T-cell (primary cell): ENCODE results near the gene DLGAP1. TPM values are rescaled to one million over a fixed set of nuclear protein-coding genes. Genes with fewer than 3 reads are reported as not detected.

Experiments used
- ATAC-seq, 4 experiments: fragments of 200-7000 bp in 3 of 4; fragments of 150-1000 bp in 1 of 4; cut with Tn5 transposase; replicated peaks in 1 of 4; 1 replicate in 3 of 4; 2 replicates in 1 of 4; pipeline ENCODE4 v1.10.0; 2021; ENCODE audit warnings: moderate library complexity in 3 of 4, mild to moderate bottlenecking in 2 of 4, moderate number of reproducible peaks in 1 of 4
- CTCF ChIA-PET, 2 donors: fragments of 300-600 bp; sonication (Branson Sonifier 250); formaldehyde crosslinking; loops; one replicate each; lab custom pipeline; 2022; ENCODE audit warnings: antibody characterized with exemption in 2 of 2; lab: Charles Lee
- POLR2A ChIA-PET, 2 donors: fragments of 300-600 bp; sonication (Branson Sonifier 250); formaldehyde crosslinking; loops; one replicate each; lab custom pipeline; 2022; ENCODE audit warnings: antibody characterized with exemption in 2 of 2; lab: Charles Lee
- DNase-seq, 35 experiments: peaks; one replicate each; pipeline versions ENCODE4 v3.0.0 to v3.0.0-alpha.2; 2013 to 2023
- H3K27ac ChIP-seq: one replicate; pipeline ENCODE4 v1.5.1; 2013; ENCODE audit warnings: low read length
- H3K27me3 ChIP-seq, 2 experiments: replicated peaks in 1 of 2; 1 replicate in 1 of 2; 2 replicates in 1 of 2; pipeline versions ENCODE4 v1.6.1 to v1.7.0; 2013; ENCODE audit warnings: low read length in 1 of 2, mixed read lengths in 1 of 2; ENCODE audit not compliant: control insufficient read depth in 2 of 2, insufficient read depth in 2 of 2; ENCODE audit errors: extremely low read depth in 1 of 2
- H3K36me3 ChIP-seq, 2 donors: 1 replicate in 1 of 2; 2 replicates in 1 of 2; pipeline versions ENCODE4 v1.6.1 to v1.7.0; 2013; ENCODE audit warnings: low read length in 1 of 2; ENCODE audit not compliant: control insufficient read depth in 2 of 2, insufficient read depth in 1 of 2; ENCODE audit errors: extremely low read depth in 1 of 2
- H3K4me1 ChIP-seq, 2 experiments: 1 replicate in 1 of 2; 2 replicates in 1 of 2; pipeline versions ENCODE4 v1.6.1 to v1.7.0; 2013; ENCODE audit warnings: low read length in 2 of 2, mixed read lengths in 1 of 2; ENCODE audit not compliant: insufficient read depth in 2 of 2, control insufficient read depth in 1 of 2; ENCODE audit errors: extremely low read depth in 1 of 2
- H3K4me3 ChIP-seq, 2 donors: 1 replicate in 1 of 2; 2 replicates in 1 of 2; pipeline versions ENCODE4 v1.5.1 to v1.7.0; 2013; ENCODE audit warnings: mild to moderate bottlenecking in 2 of 2, low read length in 1 of 2, moderate library complexity in 1 of 2; ENCODE audit not compliant: control insufficient read depth in 1 of 2; ENCODE audit errors: extremely low read depth in 1 of 2
- H3K9me3 ChIP-seq: 2 replicates; pipeline ENCODE4 v1.7.0; 2013
- H3K27ac Mint-ChIP-seq, 2 donors: one replicate each; pipeline ENCODE4 v1.8.0; 2020 to 2021; ENCODE audit warnings: mild to moderate bottlenecking in 2 of 2, mixed read lengths in 2 of 2
- H3K27me3 Mint-ChIP-seq, 2 donors: one replicate each; pipeline ENCODE4 v1.8.0; 2021 to 2022; ENCODE audit warnings: mixed read lengths in 2 of 2
- H3K36me3 Mint-ChIP-seq: one replicate; pipeline ENCODE4 v1.8.0; 2021; ENCODE audit warnings: mixed read lengths
- H3K4me1 Mint-ChIP-seq, 3 donors: one replicate each; pipeline ENCODE4 v1.8.0; 2020 to 2022; ENCODE audit warnings: mixed read lengths in 3 of 3, mild to moderate bottlenecking in 1 of 3
- H3K4me3 Mint-ChIP-seq, 3 donors: one replicate each; pipeline ENCODE4 v1.8.0; 2020 to 2022; ENCODE audit warnings: mild to moderate bottlenecking in 3 of 3, mixed read lengths in 3 of 3, moderate library complexity in 3 of 3
- H3K9me3 Mint-ChIP-seq, 3 donors: one replicate each; pipeline ENCODE4 v1.8.0; 2020 to 2022; ENCODE audit warnings: mixed read lengths in 3 of 3
- WGBS: methylation state at CpG from one replicate; pipeline ENCODE4 v1.1.5; 2013; ENCODE audit warnings: missing lambda C conversion rate; ENCODE audit not compliant: insufficient coverage; 5-methylcytosine and 5-hydroxymethylcytosine counted together
- total RNA-seq, 35 experiments: library from RNA in 6 of 35; stranded (reverse) in 6 of 35; fragments of 120-200 nt in 1 of 35; gene quantifications; one replicate each; pipeline versions ENCODE4 v1.2.1 to v1.2.4 and lab custom pipeline; 2013 to 2026

The DLGAP1 gene
- total RNA-seq, 5 donors from 2014 or later (not counting 1 experiment from before 2014, with no cell fraction given): 0.25 to 1.8 (median 0.26) TPM

DNA sequence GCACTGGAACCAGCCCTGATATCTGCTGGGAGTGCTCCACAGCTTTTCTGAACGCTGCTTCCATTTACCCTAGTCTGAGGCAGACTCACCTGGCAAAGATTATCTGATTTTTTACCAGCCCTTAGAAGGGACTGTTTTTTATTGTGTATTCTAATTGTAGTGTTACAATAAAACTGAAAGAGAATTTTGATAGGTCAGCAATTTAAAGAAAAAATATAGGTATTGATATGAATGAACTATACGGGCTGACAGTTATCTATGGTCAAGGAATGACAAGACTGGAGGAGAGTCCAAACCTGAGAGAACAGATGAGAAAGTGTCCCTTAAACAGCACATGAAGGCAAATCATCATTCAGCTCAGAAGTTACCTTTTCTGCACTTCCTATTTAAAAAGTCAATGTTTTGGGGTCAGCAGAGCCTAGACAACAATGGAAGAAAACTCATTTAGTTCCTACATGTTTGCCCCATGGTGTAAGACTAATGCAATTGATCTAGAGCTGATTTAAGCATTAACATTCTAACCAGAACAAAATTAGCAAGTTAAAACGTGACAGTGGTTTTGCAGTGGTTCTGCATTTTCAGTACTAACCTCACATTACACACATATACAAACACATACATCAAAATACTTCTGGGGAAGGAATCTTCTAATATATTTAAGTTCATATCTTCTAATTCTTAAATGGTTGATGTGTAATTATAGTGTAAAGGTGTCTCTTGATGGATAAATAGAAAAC is 504.3 kb downstream of the DLGAP1 start:
- no peak overlapping the region for H3K27ac ChIP-seq
- no peaks in the 10 kb centered on the region for H3K4me1 Mint-ChIP-seq
- no peak overlapping the region for H3K4me3 ChIP-seq
- POLR2A ChIA-PET: no interaction called here
- 60% methylated on average over 1 of the region's 3 CpGs for WGBS
- CTCF ChIA-PET: no interaction called here
- H3K36me3 ChIP-seq: no peaks in the 10 kb centered on the region
- peaks cover 0 to 2% of the 10 kb centered on the region in 2 experiments for H3K27me3 ChIP-seq
- H3K9me3 ChIP-seq: no peaks in the 10 kb centered on the region
- no peaks in the 10 kb centered on the region for H3K36me3 Mint-ChIP-seq
- ATAC-seq (no peak), DNase-seq (no peak)
- H3K27me3 Mint-ChIP-seq: peaks cover 2 to 31% of the 10 kb centered on the region in 2 donors
- H3K4me1 ChIP-seq: no peaks in the 10 kb centered on the region
- no peak overlapping the region for H3K4me3 Mint-ChIP-seq
- H3K27ac Mint-ChIP-seq: no peak overlapping the region
- H3K9me3 Mint-ChIP-seq: peaks cover 0 to 4% (median 0%) of the 10 kb centered on the region in 3 donors

DNA sequence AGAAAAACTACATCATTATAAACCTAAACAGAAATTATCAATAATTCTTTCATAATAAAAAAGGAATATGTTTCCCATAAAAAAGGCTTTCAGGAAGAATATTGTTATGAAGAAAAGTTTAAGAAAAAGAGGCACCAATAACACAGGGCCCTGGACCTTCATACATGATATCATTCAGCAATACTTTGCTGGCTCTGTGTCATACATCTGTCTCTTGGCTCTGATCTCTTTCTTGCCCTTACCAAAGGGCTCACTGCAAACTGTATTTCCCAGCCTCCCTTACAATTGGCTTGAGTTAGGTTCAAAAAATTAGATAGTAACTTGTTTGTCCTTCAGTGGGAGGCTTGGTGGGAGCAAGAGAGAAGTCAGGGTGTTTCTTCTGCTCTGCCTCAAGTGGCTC is 506.1 kb downstream of the DLGAP1 start:
- H3K9me3 ChIP-seq: no peaks in the 10 kb centered on the region
- H3K27ac ChIP-seq: no peak overlapping the region
- CTCF ChIA-PET: no interaction called here
- H3K4me1 ChIP-seq: no peaks in the 10 kb centered on the region
- H3K36me3 Mint-ChIP-seq: no peaks in the 10 kb centered on the region
- H3K27me3 ChIP-seq: peaks cover 0 to 2% of the 10 kb centered on the region in 2 experiments
- no peak overlapping the region for H3K4me3 Mint-ChIP-seq
- H3K4me1 Mint-ChIP-seq: no peaks in the 10 kb centered on the region
- no peak overlapping the region for H3K27ac Mint-ChIP-seq
- ATAC-seq: no peak
- H3K36me3 ChIP-seq: no peaks in the 10 kb centered on the region
- no peak for DNase-seq
- peaks cover 0 to 26% of the 10 kb centered on the region in 2 donors for H3K27me3 Mint-ChIP-seq
- no peak overlapping the region for H3K4me3 ChIP-seq
- POLR2A ChIA-PET: no interaction called here
- no peaks in the 10 kb centered on the region for H3K9me3 Mint-ChIP-seq

- H3K4me1 Mint-ChIP-seq: no peaks in the 10 kb centered on the region
- ChIA-PET POLR2A (no interaction called here), CTCF (no interaction called here)
- H3K27me3 ChIP-seq: peaks cover 0 to 2% of the 10 kb centered on the region in 2 experiments
- H3K36me3 ChIP-seq: no peaks in the 10 kb centered on the region
- ATAC-seq (no peak), DNase-seq (no peak)
- no peak overlapping the region for H3K27ac Mint-ChIP-seq
- H3K36me3 Mint-ChIP-seq: no peaks in the 10 kb centered on the region
- H3K4me1 ChIP-seq: no peaks in the 10 kb centered on the region
- 40% methylated on average over 1 of the region's 3 CpGs for WGBS
- no peak overlapping the region for H3K4me3 Mint-ChIP-seq
- H3K27me3 Mint-ChIP-seq: peaks cover 0 to 21% of the 10 kb centered on the region in 2 donors
- no peaks in the 10 kb centered on the region for H3K9me3 ChIP-seq
- H3K27ac ChIP-seq: no peak overlapping the region
- H3K4me3 ChIP-seq: no peak overlapping the region
- H3K9me3 Mint-ChIP-seq: no peaks in the 10 kb centered on the region
Measured at GRCh38 chr18:3947383-3947782, 507.7 kb downstream of the DLGAP1 start.

DNA sequence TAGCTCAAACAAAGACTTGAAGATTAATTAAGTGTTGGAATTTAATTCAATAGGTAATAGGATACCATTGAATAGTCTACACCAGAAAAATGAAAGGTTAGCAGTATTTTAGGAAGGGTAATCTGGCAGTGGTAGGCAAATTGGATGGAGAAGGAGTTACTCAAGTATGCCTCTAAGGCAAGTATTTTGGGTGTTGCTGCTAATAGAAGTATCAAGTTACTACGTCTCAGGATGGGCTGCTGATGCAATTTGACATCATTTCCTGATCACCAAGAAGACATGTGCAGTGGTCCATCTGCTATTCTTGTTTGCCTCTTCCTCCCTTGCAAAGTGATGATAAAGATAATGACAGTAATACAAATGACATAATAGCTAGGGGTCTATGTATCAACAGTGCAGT is 519.8 kb downstream of the DLGAP1 start:
- Mint-ChIP-seq H3K36me3 (no peaks in the 10 kb centered on the region), H3K27ac (no peak overlapping the region), H3K9me3 (peaks cover 0 to 5% (median 0%) of the 10 kb centered on the region in 3 donors), H3K4me1 (no peaks in the 10 kb centered on the region), H3K27me3 (peaks cover 0 to 11% of the 10 kb centered on the region in 2 donors), H3K4me3 (no peak overlapping the region)
- DNase-seq: no peak
- ChIA-PET CTCF (interaction anchor here in 1 of 2 donors (0.5 kb wide), 1 partner anchor 1395 kb away, joined by 3 read pairs; no protein-coding TSS in a partner anchor), POLR2A (no interaction called here)
- WGBS: no CpG with 5 or more reads among the region's 1 CpG
- H3K4me3 ChIP-seq: no peak overlapping the region
- no peaks in the 10 kb centered on the region for H3K9me3 ChIP-seq
- ATAC-seq: no peak
- no peaks in the 10 kb centered on the region for H3K27me3 ChIP-seq
- no peaks in the 10 kb centered on the region for H3K36me3 ChIP-seq
- H3K27ac ChIP-seq: no peak overlapping the region
- no peaks in the 10 kb centered on the region for H3K4me1 ChIP-seq

- no peaks in the 10 kb centered on the region for H3K36me3 ChIP-seq
Measured at GRCh38 chr18:3932276-3932675, 522.8 kb downstream of the DLGAP1 start.

GRCh38 chr18:3931542-3932112 is 523.5 kb downstream of the DLGAP1 start:
- H3K9me3 Mint-ChIP-seq: no peaks in the 10 kb centered on the region
- no peak overlapping the region for H3K4me3 ChIP-seq
- H3K27me3 Mint-ChIP-seq: peaks cover 0 to 6% of the 10 kb centered on the region in 2 donors
- ChIA-PET CTCF (no interaction called here), POLR2A (no interaction called here)
- H3K4me3 Mint-ChIP-seq: no peak overlapping the region
- no peak for DNase-seq
- no peaks in the 10 kb centered on the region for H3K4me1 Mint-ChIP-seq
- H3K27ac Mint-ChIP-seq: no peak overlapping the region
- H3K9me3 ChIP-seq: no peaks in the 10 kb centered on the region
- no peak for ATAC-seq
- no peaks in the 10 kb centered on the region for H3K27me3 ChIP-seq
- no CpG with 5 or more reads among the region's 4 CpGs for WGBS
- H3K36me3 Mint-ChIP-seq: no peaks in the 10 kb centered on the region
- no peak overlapping the region for H3K27ac ChIP-seq
- no peaks in the 10 kb centered on the region for H3K36me3 ChIP-seq
- H3K4me1 ChIP-seq: no peaks in the 10 kb centered on the region

More at GRCh38 chr18:3932276-3932675, 522.8 kb downstream of the DLGAP1 start:
- Histone ChIP-seq H3K9me3 (no peaks in the 10 kb centered on the region), H3K4me3 (no peak overlapping the region), H3K27ac (no peak overlapping the region), H3K27me3 (no peaks in the 10 kb centered on the region), H3K4me1 (no peaks in the 10 kb centered on the region)
- ATAC-seq (no peak), DNase-seq (no peak)
- WGBS: no CpG with 5 or more reads among the region's 4 CpGs
- Mint-ChIP-seq H3K27ac (no peak overlapping the region), H3K27me3 (peaks cover 0 to 11% of the 10 kb centered on the region in 2 donors), H3K36me3 (no peaks in the 10 kb centered on the region), H3K4me1 (no peaks in the 10 kb centered on the region), H3K9me3 (no peaks in the 10 kb centered on the region), H3K4me3 (no peak overlapping the region)
- ChIA-PET POLR2A (no interaction called here), CTCF (no interaction called here)
